H9 (cell line): Measurements from ENCODE around the gene CADPS. TPM values are rescaled to one million over a fixed set of nuclear protein-coding genes. Genes with fewer than 3 reads are reported as not detected.

ENCODE experiments used
- DNase-seq: peaks from one replicate; pipeline ENCODE4 v3.0.0-alpha.2; 2017
- H2AFZ ChIP-seq: one replicate; pipeline ENCODE4 v1.6.1; 2013; ENCODE audit warnings: mild to moderate bottlenecking, low read length, control low read depth, moderate library complexity
- H2AK5ac ChIP-seq: 2 replicates; pipeline ENCODE4 v1.6.1; 2013; ENCODE audit warnings: low read length, control low read depth, mixed read lengths; ENCODE audit not compliant: insufficient read length
- H2BK120ac ChIP-seq: one replicate; pipeline ENCODE4 v1.6.1; 2013; ENCODE audit warnings: low read depth, mild to moderate bottlenecking, low read length, control low read depth, inconsistent platforms; ENCODE audit not compliant: poor library complexity, severe bottlenecking
- H2BK12ac ChIP-seq: 2 replicates; pipeline ENCODE4 v1.6.1; 2013; ENCODE audit warnings: low read length, control low read depth, mixed read lengths, low read depth; ENCODE audit not compliant: insufficient read length
- H2BK15ac ChIP-seq: 2 replicates; pipeline ENCODE4 v1.6.1; 2013; ENCODE audit warnings: low read depth, low read length, control low read depth
- H2BK20ac ChIP-seq: one replicate; pipeline ENCODE4 v1.6.1; 2013; ENCODE audit warnings: low read depth, mild to moderate bottlenecking, low read length, control low read depth, inconsistent platforms; ENCODE audit not compliant: poor library complexity, severe bottlenecking
- H2BK5ac ChIP-seq: 2 replicates; pipeline ENCODE4 v1.6.1; 2013; ENCODE audit warnings: low read length, control low read depth, mixed read lengths; ENCODE audit not compliant: insufficient read length
- H3K14ac ChIP-seq: 2 replicates; pipeline ENCODE4 v1.6.1; 2013; ENCODE audit warnings: low read length, control low read depth; ENCODE audit not compliant: insufficient read depth
- H3K18ac ChIP-seq: 2 replicates; pipeline ENCODE4 v1.6.1; 2013; ENCODE audit warnings: low read depth, mild to moderate bottlenecking, mixed read lengths, low read length, control low read depth; ENCODE audit not compliant: insufficient read length
- H3K23ac ChIP-seq: 2 replicates; pipeline ENCODE4 v1.6.1; 2013; ENCODE audit warnings: low read length, control low read depth, mixed read lengths, low read depth; ENCODE audit not compliant: insufficient read length
- H3K23me2 ChIP-seq: 2 replicates; pipeline ENCODE4 v1.6.1; 2013; ENCODE audit warnings: low read depth, mild to moderate bottlenecking, mixed read lengths, low read length, control low read depth; ENCODE audit not compliant: insufficient read length, poor library complexity, severe bottlenecking
- H3K27ac ChIP-seq: 2 replicates; pipeline ENCODE4 v1.5.1; 2013; ENCODE audit warnings: low read length, control low read depth, mixed read lengths, low read depth; ENCODE audit not compliant: insufficient read length
- H3K27me3 ChIP-seq: 2 replicates; pipeline ENCODE4 v1.6.1; 2013; ENCODE audit warnings: low read length, control low read depth, inconsistent platforms; ENCODE audit not compliant: insufficient read depth
- H3K4ac ChIP-seq: 2 replicates; pipeline ENCODE4 v1.6.1; 2013; ENCODE audit warnings: low read depth, mild to moderate bottlenecking, control low read depth, inconsistent platforms, low read length, moderate library complexity
- H3K4me1 ChIP-seq: 2 replicates; pipeline ENCODE4 v1.6.1; 2013; ENCODE audit warnings: low read length, control low read depth, inconsistent platforms; ENCODE audit not compliant: insufficient read depth
- H3K4me2 ChIP-seq: 2 replicates; pipeline ENCODE4 v1.6.1; 2013; ENCODE audit warnings: low read length, control low read depth, mixed read lengths; ENCODE audit not compliant: insufficient read length, insufficient read depth
- H3K56ac ChIP-seq: 2 replicates; pipeline ENCODE4 v1.6.1; 2013; ENCODE audit warnings: low read depth, mild to moderate bottlenecking, mixed read lengths, low read length, control low read depth; ENCODE audit not compliant: insufficient read length
- H3K79me1 ChIP-seq: 2 replicates; pipeline ENCODE4 v1.6.1; 2013; ENCODE audit warnings: low read depth, mild to moderate bottlenecking, moderate library complexity, low read length, control low read depth, inconsistent platforms; ENCODE audit not compliant: insufficient read depth, poor library complexity, severe bottlenecking
- H3K79me2 ChIP-seq: 2 replicates; pipeline ENCODE4 v1.6.1; 2013; ENCODE audit warnings: low read length, control low read depth, inconsistent platforms; ENCODE audit not compliant: insufficient read depth
- H3K9ac ChIP-seq: 2 replicates; pipeline ENCODE4 v1.6.1; 2013; ENCODE audit warnings: low read length, control low read depth, mixed read lengths; ENCODE audit not compliant: insufficient read length; ENCODE audit errors: extremely low read depth
- H3K9me3 ChIP-seq: one replicate; pipeline ENCODE4 v1.6.1; 2013; ENCODE audit warnings: low read depth, low read length, inconsistent platforms; ENCODE audit not compliant: control insufficient read depth
- H3T11ph ChIP-seq: one replicate; pipeline ENCODE4 v1.6.1; 2013; ENCODE audit warnings: mild to moderate bottlenecking, low read length, control low read depth, inconsistent platforms
- H4K20me1 ChIP-seq: one replicate; pipeline ENCODE4 v1.6.1; 2013; ENCODE audit not compliant: control insufficient read depth, insufficient read length, insufficient read depth
- H4K5ac ChIP-seq: 2 replicates; pipeline ENCODE4 v1.6.1; 2013; ENCODE audit warnings: low read depth, mild to moderate bottlenecking, mixed read lengths, low read length, control low read depth; ENCODE audit not compliant: insufficient read length
- H4K8ac ChIP-seq: replicated peaks from 2 replicates; pipeline ENCODE4 v1.6.1; 2013; ENCODE audit warnings: low read length, control low read depth, mixed read lengths, low read depth; ENCODE audit not compliant: insufficient read length
- H4K91ac ChIP-seq: 2 replicates; pipeline ENCODE4 v1.6.1; 2013; ENCODE audit warnings: low read depth, mild to moderate bottlenecking, moderate library complexity, mixed read lengths, low read length, control low read depth; ENCODE audit not compliant: insufficient read length
- H3K27ac Mint-ChIP-seq, 3 experiments: 2 replicates in 2 of 3; 3 replicates in 1 of 3; pipeline ENCODE4 v1.8.0; 2020 to 2021; ENCODE audit warnings: mixed read lengths in 3 of 3, mild to moderate bottlenecking in 1 of 3, moderate library complexity in 1 of 3
- H3K27me3 Mint-ChIP-seq: 2 replicates; pipeline ENCODE4 v1.8.0; 2021; ENCODE audit warnings: low read depth, mild to moderate bottlenecking, moderate library complexity, mixed read lengths
- H3K36me3 Mint-ChIP-seq, 3 experiments: 2 replicates in 2 of 3; 3 replicates in 1 of 3; pipeline ENCODE4 v1.8.0; 2020 to 2021; ENCODE audit warnings: low read depth in 3 of 3, mixed read lengths in 3 of 3; ENCODE audit not compliant: insufficient read depth in 1 of 3
- H3K4me1 Mint-ChIP-seq, 2 experiments: 2 replicates each; pipeline ENCODE4 v1.8.0; 2020; ENCODE audit warnings: mixed read lengths in 2 of 2
- H3K4me3 Mint-ChIP-seq, 2 experiments: 2 replicates in 1 of 2; 3 replicates in 1 of 2; pipeline ENCODE4 v1.8.0; 2020 to 2021; ENCODE audit warnings: mild to moderate bottlenecking in 2 of 2, mixed read lengths in 2 of 2, moderate library complexity in 1 of 2
- H3K9me3 Mint-ChIP-seq, 2 experiments: 2 replicates in 1 of 2; 3 replicates in 1 of 2; pipeline ENCODE4 v1.8.0; 2020; ENCODE audit warnings: mild to moderate bottlenecking in 2 of 2, mixed read lengths in 2 of 2, moderate library complexity in 1 of 2
- WGBS: extraction: QIAGEN DNeasy Blood & Tissue Kit; methylation state at CpG from one replicate; pipeline ENCODE4 v1.1.7; 2013; ENCODE audit warnings: missing lambda C conversion rate, low lambda C conversion rate, mixed read lengths; ENCODE audit not compliant: insufficient read length; ENCODE audit errors: extremely low coverage; 5-methylcytosine and 5-hydroxymethylcytosine counted together
- total RNA-seq: library from RNA; stranded (reverse); gene quantifications from 2 replicates; pipeline ENCODE4 v1.2.1, GENCODE V29; 2021
- TF ChIP-seq, protein P1 (sequence below): fragments of 200-600 bp; sonication (generic); conservative IDR thresholded peaks from 3 replicates; pipeline ENCODE4 v1.8.0; 2021; ENCODE audit warnings: antibody characterized with exemption, mild to moderate bottlenecking

CADPS gene
- total RNA-seq, 1 experiment from 2014 or later = 6.6 TPM

DNA sequence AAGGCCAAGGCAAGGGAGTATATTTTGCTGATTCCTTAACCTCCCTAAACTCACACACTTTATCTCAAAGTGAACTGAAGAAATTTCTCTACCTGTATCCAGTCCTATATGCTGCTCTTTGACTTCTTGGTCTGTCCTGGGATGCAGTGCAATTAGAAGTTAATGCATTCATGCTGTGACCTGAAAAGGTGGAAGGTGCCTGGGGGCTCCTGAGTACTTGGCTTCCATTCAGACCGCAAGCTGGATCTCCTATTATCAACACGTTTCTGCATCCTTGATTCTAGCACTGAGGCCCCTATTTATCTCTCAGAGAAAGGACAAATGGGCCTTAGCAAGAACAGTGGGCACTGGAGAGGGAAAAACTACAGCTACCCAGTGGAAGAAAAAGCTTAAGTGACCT, 17.7 kb upstream of the CADPS start:
- Mint-ChIP-seq H3K36me3 (peaks cover 0 to 4% (median 2%) of the 10 kb centered on the region in 3 experiments; a peak in 3 of 7 replicates), H3K4me1 (peaks cover 8 to 15% of the 10 kb centered on the region in 2 experiments), H3K27me3 (no peaks in the 10 kb centered on the region), H3K27ac (peak overlapping the region in 1 of 3 experiments; percentile 47; a peak in 2 of 7 replicates), H3K4me3 (no peak overlapping the region), H3K9me3 (peaks cover 12 to 13% of the 10 kb centered on the region in 2 experiments)
- Histone ChIP-seq H2AK5ac (no peak overlapping the region), H3K27me3 (no peaks in the 10 kb centered on the region; the same call in 1 of the 2 replicates), H3T11ph (no peak overlapping the region), H3K18ac (no peak overlapping the region), H3K23ac (no peak overlapping the region), H3K79me2 (no peaks in the 10 kb centered on the region), H2AFZ (no peak overlapping the region), H3K56ac (no peak overlapping the region), H2BK12ac (no peak overlapping the region), H3K4me2 (no peak overlapping the region), H3K4me1 (peaks cover 4% of the 10 kb centered on the region; the same call in 1 of the 2 replicates), H4K91ac (no peak overlapping the region), H3K23me2 (no peaks in the 10 kb centered on the region), H4K8ac (no peak overlapping the region), H2BK120ac (no peak overlapping the region), H4K20me1 (no peaks in the 10 kb centered on the region), H2BK20ac (no peak overlapping the region), H3K9me3 (peaks cover 5% of the 10 kb centered on the region), H3K9ac (no peak overlapping the region), H2BK5ac (no peak overlapping the region), H3K79me1 (no peaks in the 10 kb centered on the region), H4K5ac (no peak overlapping the region), H2BK15ac (no peak overlapping the region), H3K27ac (no peak overlapping the region), H3K14ac (no peak overlapping the region), H3K4ac (no peak overlapping the region)
- DNase-seq = no peak
- no CpG with 5 or more reads among the region's 2 CpGs for WGBS
- TF ChIP-seq, protein P1, sequence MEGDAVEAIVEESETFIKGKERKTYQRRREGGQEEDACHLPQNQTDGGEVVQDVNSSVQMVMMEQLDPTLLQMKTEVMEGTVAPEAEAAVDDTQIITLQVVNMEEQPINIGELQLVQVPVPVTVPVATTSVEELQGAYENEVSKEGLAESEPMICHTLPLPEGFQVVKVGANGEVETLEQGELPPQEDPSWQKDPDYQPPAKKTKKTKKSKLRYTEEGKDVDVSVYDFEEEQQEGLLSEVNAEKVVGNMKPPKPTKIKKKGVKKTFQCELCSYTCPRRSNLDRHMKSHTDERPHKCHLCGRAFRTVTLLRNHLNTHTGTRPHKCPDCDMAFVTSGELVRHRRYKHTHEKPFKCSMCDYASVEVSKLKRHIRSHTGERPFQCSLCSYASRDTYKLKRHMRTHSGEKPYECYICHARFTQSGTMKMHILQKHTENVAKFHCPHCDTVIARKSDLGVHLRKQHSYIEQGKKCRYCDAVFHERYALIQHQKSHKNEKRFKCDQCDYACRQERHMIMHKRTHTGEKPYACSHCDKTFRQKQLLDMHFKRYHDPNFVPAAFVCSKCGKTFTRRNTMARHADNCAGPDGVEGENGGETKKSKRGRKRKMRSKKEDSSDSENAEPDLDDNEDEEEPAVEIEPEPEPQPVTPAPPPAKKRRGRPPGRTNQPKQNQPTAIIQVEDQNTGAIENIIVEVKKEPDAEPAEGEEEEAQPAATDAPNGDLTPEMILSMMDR = no peak
